DMS79 (cell line): ENCODE results near the gene MRPL28.
A peak's percentile ranks its signal among the peaks of the same experiment; 100 is the strongest.
"Not testable (repeated sequence)": the region's sequence is repeated elsewhere in the genome, so short reads cannot be mapped to it uniquely, and the experiment has no call there.

ENCODE experiments used
- DNase-seq: peaks from one replicate; lab custom pipeline; 2025; lab: John Stamatoyannopoulos, UW

The MRPL28 gene

DNA sequence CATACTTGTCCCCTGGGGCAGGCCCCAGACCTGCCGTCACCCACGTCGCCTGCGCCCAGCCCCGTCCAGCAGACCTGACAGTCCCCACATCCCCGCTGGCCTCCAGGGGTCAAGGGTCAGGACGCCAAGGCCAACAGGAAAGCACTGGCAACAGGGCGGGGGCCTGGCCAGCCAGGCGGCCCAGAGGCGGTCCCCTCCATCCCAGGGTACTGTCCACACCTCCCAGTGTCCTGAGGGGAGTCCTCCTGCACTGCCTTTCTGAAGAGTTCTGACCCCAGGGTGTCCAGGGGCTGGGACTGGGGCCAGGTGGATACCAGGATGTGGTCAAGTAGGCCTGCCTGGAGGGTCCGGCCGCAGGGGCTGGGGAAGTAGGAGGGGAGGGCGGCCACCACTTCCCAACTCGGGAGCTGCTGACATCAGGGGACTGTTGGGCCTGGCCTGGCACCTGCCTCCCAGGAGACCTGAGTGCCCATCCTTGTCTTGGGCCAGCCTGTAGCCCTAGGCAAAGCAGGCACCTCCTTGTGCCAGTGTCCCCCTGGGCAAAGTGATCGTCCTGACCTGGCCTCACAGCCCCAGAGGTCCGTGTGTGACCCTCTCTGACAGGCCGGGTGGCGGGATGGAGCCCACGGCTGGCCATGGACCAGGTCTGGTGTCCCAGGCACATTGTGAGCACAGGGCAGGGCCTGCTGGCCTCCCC is 11.1 kb downstream of the MRPL28 start:
- DNase-seq, result no peak

DNA sequence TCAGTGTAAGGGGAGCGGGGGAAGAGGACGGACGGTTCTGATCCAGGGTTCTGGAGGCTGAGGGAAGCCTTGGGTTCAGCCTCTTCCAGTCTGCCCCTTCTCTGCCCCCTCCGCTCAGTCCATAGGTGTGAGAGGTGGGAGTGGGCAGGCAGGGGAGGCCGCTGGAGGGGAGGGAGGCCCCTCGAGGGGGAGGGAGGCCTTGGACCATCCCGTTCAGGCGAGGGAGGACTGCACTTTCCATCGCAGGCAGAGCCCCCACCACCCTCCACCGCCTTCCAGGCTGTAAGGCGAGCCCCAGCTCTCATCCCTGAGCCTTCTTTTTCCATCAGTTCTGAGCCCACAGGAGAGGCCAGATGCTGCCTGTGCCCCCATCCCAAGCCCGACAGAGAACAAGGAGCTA is 13.6 kb downstream of the MRPL28 start:
- no peak for DNase-seq

DNA sequence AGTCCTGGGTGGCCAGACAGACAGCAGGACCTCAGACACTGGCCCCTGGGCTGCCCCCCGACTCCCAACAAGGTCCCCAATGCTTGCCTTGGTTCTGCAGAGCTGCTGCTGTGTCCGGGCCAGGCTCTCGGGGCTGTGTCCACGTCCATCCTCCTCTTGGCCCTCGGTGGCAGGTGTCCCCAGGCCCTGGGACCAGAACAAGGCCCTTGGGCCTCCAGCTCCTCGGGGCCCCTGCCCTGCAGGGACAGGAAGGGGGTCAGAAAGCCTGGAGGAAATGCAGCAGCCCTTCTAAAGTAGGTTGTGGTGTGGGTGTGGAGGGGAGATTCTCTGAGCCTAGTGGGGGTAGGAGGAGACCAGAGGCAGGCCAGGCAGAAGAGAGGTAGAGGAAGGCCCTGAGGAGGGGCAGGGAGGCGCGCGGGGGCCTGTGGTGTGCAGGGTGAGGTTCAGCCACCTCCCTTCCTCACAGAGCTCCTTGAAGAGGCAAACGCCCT is 15.3 kb downstream of the MRPL28 start:
- DNase-seq, result no peak

DNA sequence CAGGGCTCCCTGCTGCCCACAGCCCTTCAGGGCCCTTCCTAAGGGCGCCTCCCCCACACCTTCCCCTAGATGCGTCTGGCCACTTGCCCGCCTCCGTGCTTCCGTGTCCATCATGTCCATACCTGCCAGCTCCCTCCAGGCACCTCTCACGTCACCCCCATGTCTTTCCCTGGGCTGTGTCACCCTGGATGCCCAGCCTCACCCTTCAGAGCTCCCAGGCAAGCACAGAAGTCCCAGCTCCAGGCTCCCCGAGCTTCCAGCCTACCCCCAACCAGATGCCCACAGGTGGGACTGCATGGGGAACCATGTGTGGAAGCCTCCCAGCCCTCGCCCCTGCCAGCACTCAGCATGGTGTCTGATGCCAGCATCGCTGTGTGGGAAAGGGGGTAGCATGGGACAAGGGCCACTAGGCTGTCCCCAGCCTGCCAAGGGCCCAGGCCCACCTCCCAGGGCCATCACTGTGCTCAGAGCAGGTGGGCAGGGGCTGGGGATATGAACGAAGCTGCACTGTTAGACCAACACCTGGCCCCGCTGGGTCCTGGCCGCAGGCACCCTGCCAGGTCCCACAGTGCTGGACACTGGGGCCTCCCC is 16.0 kb downstream of the MRPL28 start:
- no peak for DNase-seq

DNA sequence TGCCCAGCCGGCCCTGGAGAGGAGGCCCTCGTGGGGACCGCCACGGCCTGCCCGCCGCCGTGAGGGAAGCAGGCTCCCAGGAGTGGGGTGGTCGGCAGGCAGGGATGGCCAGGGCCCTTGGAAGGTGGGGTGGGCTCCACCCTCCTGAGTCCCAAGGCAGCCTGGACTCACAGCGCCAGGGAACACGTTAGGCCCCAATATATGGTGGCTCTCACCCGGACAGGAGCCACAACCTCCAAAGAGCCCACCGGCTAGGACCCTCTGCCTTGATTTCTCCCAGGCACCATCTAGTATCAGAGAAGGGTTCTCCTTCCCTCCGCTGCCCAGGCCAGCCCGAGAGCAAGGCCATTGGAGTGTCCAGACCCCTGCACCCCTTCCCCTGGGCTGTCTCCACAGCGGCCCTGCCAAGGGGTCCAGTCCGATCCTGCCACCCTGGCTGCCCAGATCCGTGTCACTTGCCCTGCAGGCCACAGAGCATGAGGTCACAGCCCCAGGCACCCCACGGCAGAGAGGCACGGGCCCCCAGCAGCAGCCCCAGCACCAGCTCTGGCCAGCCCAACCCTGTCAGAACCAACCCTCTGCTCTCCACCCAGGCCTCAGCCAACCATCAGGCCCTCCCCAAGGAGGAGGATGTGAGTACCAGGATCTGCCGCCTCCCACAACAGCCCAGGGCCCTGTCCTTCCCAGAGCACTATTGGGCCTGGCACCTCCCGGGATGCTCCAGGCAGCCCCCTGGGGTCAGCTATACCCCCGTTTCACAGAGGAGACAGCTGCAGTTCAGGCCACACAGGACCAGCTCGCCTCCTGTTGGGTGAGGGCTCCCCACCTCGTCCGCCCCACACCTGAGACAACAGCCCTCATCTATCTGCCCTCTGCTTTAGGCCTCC is 16.7 kb downstream of the MRPL28 start:
- DNase-seq, result no peak

DNA sequence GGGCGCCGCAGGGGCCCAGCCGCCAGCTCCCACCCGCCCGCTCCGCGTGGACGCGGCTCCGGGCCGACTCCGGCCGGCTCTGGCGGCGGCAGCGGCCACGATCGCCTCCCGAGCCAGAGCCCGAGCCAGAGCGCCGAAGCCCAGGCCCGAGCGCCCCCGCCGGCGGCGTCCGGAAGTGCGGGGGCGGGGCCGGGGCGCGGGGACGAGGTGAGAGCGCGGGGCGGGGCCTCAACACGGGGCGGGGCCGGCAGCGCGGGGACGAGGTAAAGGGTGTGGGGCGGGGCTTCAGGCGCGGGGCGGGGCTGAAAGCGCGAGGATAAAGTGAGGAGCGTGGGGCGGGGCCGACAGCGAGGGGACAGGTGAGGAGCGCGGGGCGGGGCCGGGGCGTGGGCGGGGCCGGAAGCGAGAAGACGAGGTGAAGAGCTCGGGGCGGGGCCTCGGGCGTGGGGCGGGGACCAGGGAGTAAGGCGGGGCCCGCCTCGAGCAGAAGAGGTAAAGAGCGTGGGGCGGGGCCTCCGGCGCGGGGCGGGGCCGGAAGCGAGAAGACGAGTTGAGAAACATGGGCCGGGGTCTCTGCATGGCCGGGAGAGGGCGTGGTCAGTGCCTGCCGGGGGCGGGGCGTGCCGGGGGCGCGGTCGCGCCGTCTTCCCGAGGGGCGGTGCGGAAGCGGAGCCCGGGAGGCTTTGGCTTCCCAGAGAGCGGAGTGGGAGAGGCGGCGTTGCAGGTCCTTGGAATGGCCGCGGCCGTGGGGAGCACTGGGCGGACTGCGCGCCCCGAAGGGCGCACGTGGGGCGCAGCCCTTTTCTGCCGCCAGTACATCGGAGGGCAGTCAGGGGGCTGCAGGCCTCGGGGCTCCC is 17.6 kb downstream of the MRPL28 start, which contains the start of gene AXIN1:
TSS of gene AXIN1 (minus strand) at position 177 of the 857 bp plus-strand sequence. CDS start 5,698 bp downstream, outside the sequence.
- DNase-seq, result peak; percentile 95

DNA sequence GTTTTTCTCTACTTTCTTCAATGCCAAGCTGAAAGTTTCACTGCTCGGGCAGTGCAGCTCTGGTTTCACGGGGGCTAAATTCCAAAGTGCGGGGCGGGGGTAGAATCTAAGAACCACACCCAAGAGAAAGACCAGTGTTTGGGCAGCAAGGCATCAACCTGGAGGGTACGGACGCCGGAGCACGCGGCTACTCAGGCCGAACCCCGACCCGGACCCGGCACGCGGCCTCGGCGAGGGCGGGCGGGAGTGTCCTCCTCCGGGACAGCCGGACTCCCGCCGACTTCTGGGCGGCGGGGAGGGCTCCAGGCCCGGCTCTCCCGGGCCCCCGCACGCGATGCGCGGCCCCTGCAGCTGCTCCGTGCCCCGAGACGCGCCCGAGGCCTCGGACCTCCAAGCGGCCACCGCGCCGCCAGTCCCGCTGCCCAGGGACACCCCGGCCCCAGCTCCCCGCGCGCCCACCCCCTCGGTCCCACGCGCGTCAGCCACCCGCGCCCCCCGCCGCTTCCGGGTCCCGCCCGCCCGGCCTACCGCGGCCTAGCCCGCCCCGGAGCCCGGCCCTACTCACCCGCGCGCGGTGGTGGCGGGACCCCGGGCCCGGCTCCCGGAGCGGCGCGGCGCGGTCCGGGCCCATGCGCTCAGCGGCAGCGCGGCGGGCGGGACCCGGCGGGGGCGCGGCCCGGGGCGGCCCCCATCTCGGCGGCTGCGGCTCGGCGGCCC is 18.4 kb downstream of the MRPL28 start:
- DNase-seq, result no peak

DNA sequence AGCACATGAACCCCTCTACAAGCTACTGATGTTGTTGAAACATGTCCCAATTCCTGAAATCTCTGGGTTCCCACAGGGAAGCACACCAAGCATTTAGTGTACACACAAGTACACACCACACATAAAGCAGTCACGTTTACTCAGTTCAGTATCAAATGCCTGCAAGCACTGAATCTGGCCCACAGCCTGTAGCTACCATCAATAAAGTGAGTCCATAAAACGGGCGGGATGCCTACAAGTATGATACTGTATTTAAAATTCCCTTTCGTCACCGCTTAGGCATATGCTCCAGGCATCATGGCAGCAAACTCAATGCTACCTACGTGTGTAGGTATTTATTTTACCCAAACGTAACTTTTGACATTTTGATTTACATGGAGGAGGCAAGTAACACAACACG is 20.1 kb downstream of the MRPL28 start:
- no peak for DNase-seq

DNA sequence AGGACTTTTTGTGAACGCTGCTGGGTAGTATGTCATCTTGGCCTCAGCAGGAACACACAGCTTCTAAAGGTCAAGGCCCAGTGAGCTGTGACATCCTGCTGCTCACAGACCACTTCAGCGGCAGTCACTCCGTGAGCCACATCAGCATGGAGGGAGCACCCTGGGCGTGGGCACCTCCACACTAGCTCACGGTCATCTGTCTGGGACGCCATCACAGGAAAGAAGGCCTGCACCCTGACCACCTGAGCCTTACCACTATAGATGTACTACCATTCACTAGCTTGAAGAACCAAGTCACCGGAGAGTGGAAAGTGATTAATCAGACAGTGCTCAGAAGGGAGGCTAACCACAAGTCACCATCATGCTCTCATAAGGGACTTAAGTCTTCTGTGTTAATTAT is 21.1 kb downstream of the MRPL28 start:
- DNase-seq, result no peak

DNA sequence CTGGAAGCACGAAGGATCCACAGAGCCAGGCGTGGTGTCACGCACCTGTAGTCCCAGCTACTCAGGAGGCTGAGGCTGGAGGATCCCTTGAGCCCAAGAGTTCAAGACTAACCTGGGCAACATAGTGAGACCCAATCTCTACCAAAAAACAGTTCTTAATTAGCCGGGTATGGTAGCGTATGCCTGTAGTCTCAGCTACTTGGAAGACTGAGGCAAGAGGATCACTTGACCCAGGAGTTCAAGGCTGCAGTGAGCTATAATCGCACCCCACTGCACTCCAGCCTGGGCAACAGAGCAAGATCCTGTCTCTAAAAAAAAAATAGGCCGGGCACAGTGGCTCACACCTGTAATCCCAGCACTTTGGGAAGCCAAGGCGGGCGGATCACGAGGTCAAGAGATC is 21.8 kb downstream of the MRPL28 start:
- not testable (repeated sequence) for DNase-seq

DNA sequence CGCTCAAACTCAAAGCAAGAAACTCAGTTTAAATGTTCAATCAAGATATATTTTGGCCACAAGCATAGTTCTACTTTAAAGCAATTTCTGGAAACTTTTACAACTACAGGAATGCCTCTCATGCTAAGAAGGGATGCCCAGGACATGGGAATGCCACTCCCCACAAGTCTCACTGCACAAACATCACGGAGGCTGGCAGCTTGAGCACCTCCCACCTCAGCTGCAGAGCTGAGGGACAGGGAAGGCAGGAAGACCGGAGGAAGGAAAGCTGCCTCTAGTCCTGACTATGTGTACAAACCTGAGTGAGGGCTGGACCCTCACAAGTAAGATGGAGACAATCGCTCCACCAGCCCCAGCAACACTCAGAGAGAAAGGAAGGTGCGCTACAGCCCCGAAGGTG is 23.1 kb downstream of the MRPL28 start:
- no peak for DNase-seq

DNA sequence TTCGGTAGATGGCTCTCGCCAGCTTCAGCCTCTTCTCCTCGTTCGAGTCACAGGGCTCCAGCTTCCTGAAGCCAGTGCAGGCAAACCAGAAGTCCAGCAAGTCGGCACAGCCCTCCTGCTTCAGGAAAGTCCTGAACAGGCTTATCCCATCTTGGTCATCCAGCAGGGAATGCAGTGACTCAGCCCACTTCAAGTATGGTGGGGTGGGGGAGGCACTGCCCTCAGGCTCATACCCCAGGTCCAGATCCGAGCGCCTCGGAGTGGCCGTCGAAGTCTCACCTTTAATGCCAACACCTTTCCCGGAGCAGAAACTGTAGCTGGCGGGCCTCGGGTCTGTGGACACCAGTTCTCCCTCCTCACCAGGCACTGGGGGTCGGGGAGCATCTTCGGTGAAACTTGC is 23.8 kb downstream of the MRPL28 start:
- DNase-seq, result no peak

DNA sequence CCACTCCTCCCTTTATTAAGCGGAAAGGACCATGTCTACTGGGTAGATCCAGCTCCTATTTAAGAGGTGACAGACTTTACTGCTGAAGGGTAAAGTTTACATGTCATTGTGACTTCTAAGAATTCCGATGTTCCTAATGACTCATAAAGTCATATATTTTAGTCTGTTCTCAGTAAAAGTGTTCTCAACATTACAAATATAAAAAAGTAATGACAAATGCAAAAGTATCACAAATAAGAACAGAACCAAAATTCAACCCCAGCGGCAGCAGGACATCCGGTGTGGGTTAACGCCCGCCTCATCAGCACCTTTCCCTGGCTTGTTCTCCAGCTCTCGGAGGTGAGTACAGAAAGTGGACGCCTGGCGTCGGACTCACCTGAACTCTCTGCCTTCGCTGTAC is 24.6 kb downstream of the MRPL28 start:
- no peak for DNase-seq

DNA sequence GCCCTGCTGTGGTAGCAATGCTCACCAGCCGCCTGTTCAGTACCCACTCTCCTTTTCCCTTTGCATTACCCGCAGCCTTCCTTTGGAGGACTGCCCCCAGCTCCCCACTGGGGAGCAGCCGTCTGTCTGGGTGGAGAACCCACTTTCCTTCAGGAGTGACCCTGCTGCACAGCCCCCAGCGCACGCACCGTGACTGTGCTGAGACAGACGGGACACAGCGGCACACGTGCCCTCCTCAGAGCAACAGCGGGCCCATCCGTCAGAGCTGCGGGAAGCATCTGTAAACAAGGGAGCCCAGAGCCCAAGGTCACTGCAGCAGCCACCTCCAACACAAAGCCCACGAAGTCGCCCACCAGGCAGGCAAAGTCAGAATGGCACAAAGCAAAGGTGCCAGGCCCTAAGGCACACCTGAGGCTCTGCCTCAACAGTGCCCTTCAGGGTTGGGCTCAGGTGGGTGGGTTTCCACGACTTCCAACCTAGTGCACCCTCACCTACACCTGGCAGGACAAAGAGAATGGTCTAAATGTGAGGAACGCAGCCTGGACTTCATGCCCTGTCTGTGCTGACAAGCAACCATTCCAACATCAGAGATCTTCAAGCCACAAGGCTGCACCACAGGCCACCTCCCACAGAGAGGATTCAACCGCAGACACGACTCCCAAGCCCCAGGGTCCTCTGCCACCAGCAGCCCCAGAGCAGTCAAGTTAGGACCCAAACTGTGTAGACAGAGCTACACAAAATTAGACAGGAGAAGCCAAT is 27.7 kb downstream of the MRPL28 start:
- no peak for DNase-seq

DNA sequence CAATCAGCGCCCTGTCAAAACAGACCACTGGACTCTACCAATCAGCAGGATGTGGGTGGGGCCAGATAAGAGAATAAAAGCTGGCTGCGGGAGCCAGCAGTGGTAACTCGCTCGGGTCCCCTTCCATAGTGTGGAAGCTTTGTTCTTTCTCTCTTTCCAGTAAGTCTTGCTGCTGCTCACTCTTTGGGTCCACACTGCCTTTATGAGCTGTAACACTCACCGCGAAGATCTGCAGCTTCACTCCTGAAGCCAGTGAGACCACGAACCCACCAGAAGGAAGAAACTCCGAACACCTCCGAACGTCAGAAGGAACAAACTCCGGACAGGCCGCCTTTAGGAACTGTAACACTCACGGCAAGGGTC is 28.4 kb downstream of the MRPL28 start:
- DNase-seq, result not testable (repeated sequence)

DNA sequence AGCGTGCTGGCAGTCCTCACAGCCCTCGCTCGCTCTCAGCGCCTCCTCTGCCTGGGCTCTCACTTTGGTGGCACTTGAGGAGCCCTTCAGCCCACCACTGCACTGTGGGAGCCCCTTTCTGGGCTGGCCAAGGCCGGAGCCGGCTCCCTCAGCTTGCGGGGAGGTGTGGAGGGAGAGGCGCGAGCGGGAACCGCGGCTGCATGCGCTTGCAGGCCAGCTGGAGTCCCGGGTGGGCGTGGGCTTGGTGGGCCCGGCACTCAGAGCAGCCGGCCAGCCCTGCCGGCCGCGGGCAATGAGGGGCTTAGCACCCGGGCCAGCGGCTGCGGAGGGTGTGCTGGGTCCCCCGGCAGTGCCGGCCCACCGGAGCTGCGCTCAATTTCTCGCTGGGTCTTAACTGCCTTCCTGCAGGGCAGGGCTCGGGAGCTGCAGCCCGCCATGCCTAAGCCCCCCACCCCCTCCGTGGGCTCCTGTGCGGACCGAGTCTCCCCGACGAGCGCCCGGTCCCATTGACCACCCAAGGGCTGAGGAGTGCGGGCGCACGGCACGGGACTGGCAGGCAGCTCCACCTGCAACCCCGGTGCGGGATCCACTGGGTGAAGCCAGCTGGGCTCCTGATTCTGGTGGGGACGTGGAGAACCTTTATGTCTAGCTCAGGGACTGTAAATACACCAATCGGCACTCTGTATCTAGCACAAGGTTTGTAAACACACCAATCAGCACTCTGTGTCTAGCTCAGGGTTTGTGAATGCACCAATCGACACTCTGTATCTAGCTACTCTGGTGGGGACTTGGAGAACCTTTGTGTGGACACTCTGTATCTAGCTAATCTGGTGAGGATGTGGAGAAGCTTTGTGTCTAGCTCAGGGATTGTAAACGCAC is 29.0 kb downstream of the MRPL28 start:
- not testable (repeated sequence) for DNase-seq

DNA sequence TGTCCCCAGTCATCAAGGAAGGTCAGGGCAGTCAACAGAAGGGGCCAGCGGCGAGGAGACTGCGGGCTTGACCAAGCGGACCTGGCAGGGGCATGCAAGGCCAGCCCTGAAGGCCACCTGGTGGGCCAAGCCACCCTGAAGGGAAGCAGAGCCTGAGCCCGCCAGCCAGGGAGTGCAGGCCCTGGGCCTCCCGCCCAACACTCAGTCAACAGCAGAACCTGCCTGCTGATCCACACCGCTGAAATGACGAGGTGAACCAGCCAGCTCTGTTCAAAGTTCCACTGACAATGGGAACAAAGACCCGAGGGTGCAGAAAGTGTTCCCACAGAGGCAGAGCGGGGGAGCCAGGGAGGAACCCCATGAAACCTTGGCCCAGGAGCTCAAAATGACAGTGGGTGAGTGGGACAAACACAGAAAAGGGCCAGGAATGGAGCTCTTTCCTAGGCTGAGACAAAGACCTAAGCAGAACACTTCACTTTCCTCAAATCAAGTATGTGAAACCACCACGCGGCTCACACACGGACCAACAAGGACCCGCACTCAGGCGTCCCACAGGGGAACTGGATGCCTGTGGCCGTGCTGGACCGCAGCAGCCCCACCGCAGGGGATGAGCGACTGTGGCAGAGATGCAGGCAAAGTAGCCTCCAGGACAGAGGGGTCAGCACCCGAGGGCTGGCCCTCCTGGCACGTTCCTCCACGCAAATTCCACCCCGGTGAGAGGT is 29.8 kb downstream of the MRPL28 start:
- DNase-seq, result no peak

DNA sequence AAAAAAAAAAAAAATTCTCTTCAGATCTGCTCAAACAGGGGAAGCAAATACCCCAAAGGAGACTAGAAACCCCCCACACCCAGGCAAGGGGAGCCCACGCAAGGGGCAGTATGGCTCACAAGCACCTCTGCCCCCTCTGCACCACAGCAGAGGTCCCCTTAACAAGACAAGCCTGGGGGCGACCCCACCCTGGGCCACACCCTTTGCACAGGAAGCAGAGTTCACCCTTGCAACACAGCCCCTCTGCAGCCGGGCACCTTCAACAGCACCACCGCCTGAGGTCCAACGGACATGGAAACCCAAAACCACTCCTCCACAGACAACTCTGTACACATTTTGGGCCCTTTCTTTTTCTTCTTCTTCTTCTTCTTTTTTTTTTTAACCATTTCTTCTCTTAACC is 30.7 kb downstream of the MRPL28 start:
- DNase-seq, result no peak
